ENCODE data around the gene BRSK2. TPM values are rescaled to one million over a fixed set of nuclear protein-coding genes. Genes with fewer than 3 reads are reported as not detected.
A peak's percentile ranks its signal among the peaks of the same experiment; 100 is the strongest.

Gene BRSK2
- total RNA-seq, 3 donors from 2014 or later = 0.58 to 4.3 (median 0.60) TPM

DNA sequence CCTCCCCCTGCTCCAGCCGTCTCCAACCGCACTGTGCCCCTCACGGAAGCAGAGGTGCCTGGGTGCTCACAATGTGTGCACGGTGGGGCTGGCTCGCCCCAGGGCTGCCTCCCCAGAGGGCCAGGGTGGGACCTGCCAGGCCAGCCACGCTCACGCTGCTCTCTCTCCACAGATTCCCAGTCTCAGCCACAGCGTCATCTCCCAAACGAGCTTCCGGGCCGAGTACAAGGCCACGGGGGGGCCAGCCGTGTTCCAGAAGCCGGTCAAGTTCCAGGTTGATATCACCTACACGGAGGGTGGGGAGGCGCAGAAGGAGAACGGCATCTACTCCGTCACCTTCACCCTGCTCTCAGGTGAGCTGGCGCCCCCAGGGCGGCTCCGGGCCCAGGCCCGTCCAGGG is 66.4 kb downstream of the BRSK2 start:
- Histone ChIP-seq H3K4me3 (no peak overlapping the region), H3K4me1 (ENCODE audit: low read depth) (peaks cover 11% of the 10 kb centered on the region), H3K9me3 (no peaks in the 10 kb centered on the region), H3K36me3 (ENCODE audit: low read depth) (no peaks in the 10 kb centered on the region)
- DNase-seq = no peak
- intact Hi-C loops (cut with DNase I, micrococcal nuclease) = no loop called here
- peak; percentile 1 for ATAC-seq
- TF ChIP-seq, protein P1, sequence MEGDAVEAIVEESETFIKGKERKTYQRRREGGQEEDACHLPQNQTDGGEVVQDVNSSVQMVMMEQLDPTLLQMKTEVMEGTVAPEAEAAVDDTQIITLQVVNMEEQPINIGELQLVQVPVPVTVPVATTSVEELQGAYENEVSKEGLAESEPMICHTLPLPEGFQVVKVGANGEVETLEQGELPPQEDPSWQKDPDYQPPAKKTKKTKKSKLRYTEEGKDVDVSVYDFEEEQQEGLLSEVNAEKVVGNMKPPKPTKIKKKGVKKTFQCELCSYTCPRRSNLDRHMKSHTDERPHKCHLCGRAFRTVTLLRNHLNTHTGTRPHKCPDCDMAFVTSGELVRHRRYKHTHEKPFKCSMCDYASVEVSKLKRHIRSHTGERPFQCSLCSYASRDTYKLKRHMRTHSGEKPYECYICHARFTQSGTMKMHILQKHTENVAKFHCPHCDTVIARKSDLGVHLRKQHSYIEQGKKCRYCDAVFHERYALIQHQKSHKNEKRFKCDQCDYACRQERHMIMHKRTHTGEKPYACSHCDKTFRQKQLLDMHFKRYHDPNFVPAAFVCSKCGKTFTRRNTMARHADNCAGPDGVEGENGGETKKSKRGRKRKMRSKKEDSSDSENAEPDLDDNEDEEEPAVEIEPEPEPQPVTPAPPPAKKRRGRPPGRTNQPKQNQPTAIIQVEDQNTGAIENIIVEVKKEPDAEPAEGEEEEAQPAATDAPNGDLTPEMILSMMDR (IDR thresholded peaks at IDR 0.05) = no peak

DNA sequence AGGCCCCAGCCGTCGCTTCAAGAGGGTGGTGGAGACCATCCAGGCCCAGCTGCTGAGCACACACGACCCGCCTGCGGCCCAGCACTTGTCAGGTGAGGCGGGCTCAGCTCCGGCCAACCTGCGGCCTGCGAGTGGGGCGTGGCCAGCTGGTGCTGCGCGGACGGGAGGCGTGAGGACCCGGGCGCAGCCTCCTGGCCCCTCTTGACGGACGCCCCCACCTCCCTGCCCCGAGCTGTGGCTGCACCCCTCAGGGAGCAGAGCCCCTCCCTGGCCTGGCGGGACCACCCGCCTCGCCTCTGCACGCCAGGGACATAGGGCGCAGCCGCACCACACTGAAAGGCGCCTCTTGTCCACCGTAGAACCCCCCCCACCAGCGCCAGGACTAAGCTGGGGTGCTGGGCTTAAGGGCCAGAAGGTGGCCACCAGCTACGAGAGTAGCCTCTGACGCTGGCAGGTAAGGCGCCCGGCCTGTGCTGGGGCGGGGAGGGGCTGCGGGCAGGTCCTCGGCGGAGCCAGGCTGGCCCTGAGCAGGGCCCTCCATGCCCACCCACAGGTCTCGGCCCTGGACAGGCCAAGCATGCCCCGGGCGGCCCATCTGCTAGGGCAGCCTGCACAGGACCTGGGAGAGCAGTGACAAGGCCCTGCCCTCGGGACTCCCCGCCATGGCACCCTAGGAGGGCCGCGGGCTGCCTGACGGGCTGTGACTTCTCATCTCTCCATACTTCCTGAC is 67.0 kb downstream of the BRSK2 start:
- H3K4me3 ChIP-seq = no peak overlapping the region
- H3K4me1 ChIP-seq (ENCODE audit: low read depth) = peaks cover 11% of the 10 kb centered on the region
- TF ChIP-seq, protein P1 (IDR thresholded peaks at IDR 0.05) = no peak
- DNase-seq (no peak), ATAC-seq (peak; percentile 5)
- intact Hi-C loops (cut with DNase I, micrococcal nuclease) = no loop called here
- H3K36me3 ChIP-seq (ENCODE audit: low read depth) = no peaks in the 10 kb centered on the region
- H3K9me3 ChIP-seq = no peaks in the 10 kb centered on the region

DNA sequence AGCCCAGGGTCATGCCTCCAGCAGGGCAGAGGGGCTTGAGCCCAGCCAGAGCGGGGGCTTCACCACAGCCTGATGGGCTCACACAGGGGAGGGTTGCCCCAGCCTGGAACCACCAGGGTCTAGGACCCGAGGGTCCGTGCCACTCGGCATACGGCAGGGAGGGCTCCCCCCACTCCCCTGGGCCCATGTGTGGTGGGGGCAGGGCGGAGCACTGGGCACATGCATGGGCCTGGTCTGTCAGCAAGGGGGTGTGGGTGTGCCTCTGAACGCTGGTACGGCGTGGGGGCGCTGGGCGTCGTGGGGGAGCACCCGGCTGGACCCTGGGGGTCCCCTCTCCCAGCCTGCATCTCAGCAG is 67.6 kb downstream of the BRSK2 start:
- ATAC-seq (no peak), DNase-seq (no peak)
- intact Hi-C loops (cut with DNase I, micrococcal nuclease) = no loop called here
- Histone ChIP-seq H3K4me1 (ENCODE audit: low read depth) (peaks cover 11% of the 10 kb centered on the region), H3K4me3 (no peak overlapping the region), H3K36me3 (ENCODE audit: low read depth) (no peaks in the 10 kb centered on the region), H3K9me3 (no peaks in the 10 kb centered on the region)
- TF ChIP-seq, protein P1 (IDR thresholded peaks at IDR 0.05) = no peak

DNA sequence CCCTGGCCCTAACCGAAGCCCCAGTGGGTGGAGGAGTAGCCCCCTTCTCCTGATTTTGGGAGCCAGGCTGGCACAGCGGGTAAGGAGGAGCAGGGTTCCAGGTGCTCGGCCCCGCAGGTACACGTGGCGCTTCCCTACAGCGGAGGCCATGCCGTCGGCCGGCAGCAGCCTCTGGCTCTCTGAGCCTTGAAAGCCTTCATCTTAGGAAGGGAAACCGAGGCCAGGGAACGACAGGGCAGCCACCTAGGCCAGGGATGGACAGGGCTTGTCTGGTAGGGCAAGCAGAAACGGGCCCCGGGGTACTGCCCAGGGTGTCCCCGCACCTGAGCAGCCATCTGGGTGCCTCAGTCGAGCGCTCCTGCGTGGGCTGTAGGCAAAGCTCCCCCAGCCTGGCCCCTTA is 68.1 kb downstream of the BRSK2 start:
- intact Hi-C loops (cut with DNase I, micrococcal nuclease) = no loop called here

DNA sequence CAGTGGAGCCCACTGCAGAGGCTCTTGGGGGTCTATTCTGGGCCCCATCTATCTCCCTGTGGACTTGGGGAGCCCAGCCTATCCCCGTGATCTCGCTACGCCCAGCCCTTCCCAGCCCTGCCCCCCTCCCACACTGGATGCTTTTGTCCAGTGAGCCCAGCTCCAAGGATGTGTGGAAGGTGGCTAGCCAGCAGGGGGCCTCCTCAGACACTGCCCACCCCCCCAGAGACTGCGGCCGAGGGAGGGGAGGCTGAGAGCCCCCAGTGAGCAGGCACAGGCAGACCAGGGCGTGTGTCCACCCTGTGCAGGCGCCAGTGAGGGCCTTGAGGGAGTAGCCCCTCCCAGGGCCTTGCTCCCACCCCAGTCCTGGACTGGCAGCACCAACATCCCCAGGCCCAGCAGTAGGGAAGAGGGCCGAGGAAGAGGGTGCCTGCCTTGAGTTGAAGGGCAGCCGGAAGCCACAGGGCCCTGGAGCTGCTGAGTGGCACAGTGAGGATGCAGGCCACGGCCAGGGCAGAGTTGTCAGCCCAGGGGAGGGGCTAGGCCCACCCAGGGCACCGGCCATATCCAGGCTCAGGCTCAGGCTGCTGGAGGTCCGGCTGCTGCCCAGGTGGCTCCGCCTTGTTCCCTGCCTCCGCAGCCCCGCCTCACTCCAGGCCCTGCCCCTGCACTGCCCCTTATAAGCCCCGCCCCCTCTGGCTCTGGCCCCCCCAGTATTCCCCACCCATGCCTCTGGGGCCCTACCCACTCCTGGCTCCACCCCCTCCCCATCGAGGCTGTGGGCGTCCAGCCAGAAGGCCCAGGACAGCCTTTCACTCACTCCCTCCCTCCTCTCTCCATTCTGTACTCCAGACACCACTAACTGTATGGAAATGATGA is 68.8 kb downstream of the BRSK2 start:
- intact Hi-C loops (cut with DNase I, micrococcal nuclease) = no loop called here
- ATAC-seq = peak; percentile 62
- no peak overlapping the region for H3K4me3 ChIP-seq
- peak; percentile 73 to 81 (median 75) for DNase-seq
- no peaks in the 10 kb centered on the region for H3K36me3 ChIP-seq (ENCODE audit: low read depth)
- H3K9me3 ChIP-seq = no peaks in the 10 kb centered on the region
- TF ChIP-seq, protein P1 (IDR thresholded peaks at IDR 0.05) = no peak
- peaks cover 11% of the 10 kb centered on the region for H3K4me1 ChIP-seq (ENCODE audit: low read depth)

More for the DNA sequence above, 68.1 kb downstream of the BRSK2 start:
- DNase-seq (no peak), ATAC-seq (no peak)
- H3K4me3 ChIP-seq = no peak overlapping the region
- H3K36me3 ChIP-seq (ENCODE audit: low read depth) = no peaks in the 10 kb centered on the region
- peaks cover 11% of the 10 kb centered on the region for H3K4me1 ChIP-seq (ENCODE audit: low read depth)
- H3K9me3 ChIP-seq = no peaks in the 10 kb centered on the region
- TF ChIP-seq, protein P1 (IDR thresholded peaks at IDR 0.05) = no peak
